ENCODE data around the gene USP32.
"Not testable (repeated sequence)": the region's sequence is repeated elsewhere in the genome, so short reads cannot be mapped to it uniquely, and the experiment has no call there.

Gene USP32

DNA sequence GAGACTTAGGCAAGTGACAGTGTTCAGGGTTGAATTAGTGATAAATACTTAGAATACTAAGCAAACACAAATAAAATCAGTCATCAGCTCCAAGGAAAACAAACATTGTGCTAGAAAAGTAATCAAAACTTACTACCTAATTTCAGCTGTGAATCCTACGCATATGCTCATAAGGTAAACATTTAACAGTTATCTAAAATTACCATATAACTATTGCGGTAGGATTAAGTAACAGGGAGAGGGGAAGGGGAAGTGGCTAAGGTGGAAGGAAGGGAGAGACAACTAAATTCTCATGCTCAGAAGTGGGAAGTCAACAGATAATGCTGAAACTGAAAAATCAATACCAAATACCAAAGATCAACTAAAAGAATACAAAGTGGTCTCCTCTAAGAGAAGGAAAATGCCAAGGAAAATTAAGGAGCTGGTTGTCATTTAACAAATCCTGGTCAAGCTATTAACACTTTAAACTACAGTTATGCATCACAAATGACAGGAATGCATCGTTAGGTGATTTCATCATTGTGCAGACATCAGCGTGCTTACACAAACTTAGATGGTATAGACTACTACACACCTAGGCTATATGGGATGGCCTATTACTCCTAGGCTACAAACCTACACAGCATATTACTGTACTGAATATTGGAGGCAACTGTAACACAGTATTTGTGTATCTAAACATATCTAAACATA is 20.0 kb downstream of the USP32 start:
- DNase-seq, result no peak

DNA sequence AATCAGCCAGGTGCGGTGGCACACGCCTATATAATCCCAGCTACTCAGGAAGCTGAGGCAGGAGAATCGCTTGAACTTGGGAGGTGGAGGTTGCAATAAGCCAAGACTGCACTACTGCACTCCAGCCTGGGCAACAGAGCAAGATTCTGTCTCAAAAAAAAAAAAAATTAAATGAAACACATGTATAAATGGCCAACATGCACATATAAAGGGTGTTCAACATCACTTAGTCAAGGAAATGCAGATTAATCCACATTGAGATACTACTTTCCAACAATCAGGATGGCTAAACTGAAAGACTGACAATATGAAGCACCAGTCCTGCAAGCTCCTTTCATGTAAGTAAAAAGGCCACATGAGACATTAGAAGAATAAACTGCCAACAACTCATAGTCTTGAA is 20.5 kb downstream of the USP32 start:
- DNase-seq, result no peak

DNA sequence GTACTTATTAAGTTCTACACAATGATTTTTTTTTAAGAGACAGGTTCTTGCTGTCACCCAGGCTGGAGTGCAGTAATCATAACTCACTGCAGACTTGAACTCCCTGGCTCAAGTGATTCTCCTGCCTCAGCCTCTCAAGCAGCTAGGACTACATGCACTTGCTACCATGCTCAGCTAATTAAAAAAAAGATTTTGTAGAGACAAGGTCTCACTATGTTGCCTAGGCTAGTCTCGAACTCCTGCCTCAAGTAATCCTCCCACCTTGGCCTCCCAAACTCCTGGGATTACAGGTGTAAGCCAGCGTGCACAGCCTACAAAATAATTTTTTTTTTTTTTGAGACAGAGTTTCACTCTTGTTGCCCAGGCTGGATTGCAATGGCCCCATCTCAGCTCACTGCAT is 22.2 kb downstream of the USP32 start:
- no peak for DNase-seq

DNA sequence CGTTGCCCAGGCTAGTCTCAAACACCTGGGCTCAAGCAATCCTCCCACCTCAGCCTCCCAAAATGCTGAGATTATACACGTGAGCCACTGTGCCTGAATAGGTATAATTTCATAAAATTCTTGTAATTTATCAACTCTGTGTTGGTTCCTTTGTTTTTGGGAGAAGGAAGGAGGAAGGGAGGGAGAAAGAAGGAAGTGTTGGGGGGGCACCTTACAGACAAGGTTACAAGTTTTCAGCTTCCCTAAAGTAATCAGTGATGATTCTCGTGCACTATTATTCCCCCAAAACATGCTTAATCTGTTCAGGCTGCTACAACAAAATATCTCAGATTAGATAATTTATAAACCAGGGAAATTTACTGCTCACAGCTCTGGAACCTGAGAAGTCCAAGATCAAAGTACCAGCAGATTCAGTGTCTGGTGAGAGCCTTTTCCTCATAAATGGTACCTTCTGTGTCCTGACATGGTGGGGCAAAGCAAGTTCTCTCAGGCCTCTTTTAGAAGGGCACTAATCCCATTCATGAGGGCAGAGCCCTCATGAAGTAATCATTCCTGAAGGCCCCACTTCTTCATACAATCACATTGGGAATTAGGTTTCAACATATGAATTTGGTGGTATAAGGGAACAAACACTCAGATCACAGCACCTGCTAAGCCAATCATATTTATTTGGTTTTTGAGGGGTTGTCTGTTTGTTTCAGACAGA is 28.1 kb downstream of the USP32 start:
- DNase-seq, result no peak

DNA sequence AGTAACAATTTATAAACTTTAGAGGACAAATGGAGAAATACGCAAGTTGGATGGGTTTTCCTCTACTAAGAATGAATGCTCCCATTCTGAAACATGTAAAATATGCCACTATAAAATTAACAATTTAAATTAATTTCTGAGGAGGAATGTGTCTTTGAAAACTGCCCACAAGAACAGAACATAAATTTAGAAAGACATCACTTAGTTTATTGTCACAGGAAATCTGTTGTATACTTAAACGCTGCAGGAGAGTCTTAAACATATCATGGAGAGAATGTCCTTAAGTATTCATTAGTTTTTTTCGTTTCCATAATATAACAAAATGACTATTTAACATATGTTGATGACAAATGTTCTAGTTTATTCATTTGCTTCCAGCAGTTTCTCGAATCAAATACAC is 29.6 kb downstream of the USP32 start:
- no peak for DNase-seq

DNA sequence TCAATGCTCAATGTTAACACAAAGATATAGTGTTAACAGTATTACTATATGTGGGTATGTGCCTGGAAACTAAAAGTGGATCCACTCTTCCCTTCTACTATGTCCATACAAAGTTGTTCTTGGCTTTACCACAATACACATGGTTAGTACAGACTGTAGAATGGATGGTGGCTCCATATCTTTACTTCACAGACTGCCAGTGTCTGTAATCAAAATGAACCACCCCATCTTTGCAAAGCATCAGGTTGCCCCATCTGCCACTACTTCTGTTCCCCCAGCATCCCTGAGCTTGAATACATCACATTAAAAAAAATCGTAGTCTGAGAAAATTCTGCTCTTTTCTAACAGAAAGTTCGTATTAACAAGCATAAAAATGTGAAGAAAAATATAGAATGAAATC is 30.0 kb downstream of the USP32 start:
- DNase-seq, result no peak

DNA sequence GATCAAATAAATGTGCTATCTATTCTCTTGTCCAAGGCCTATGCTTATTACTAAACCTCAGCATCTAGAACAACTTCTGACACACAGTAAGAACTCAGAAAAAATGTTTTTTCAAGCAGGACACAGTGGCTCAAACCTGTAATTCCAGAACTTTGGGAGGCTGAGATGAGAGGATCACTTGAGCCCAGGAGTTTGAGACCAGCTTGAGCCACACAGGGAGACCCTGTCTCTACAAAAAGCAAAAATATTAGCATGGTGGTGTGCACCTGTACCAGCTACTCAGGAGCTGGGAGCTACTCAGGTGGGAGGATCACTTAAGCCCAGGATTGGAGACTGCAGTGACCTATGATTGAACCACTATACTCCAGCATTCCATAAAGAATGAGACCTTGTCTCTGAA is 32.5 kb downstream of the USP32 start:
- DNase-seq, result no peak

DNA sequence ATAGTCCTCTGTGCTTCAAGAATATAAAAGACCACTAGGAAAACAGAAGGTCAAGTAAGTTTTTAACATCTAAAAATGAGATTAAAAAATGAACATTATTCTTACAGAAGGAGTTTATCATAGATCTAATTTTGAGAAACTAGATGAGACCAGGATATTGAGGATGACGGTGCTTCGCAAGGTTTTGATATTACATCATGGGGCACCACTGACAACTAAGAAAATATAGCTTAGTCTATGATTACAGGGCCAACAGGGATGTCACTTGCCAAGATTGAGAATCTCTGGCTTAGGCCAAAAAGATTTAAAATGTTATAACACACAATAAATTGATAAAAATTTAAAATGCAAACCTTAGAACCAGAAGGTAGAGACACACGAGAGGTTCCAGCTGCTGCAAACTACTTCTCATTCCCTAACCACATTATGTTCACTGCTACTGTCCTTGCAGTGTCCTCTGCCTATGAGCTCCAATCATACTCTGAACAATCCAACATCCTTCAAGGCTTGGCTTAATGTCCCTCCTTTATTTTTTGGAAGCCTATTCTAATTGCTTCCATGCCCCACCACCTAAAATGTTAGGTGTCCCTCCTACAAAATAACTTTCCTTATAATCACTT is 33.2 kb downstream of the USP32 start:
- DNase-seq, result no peak

DNA sequence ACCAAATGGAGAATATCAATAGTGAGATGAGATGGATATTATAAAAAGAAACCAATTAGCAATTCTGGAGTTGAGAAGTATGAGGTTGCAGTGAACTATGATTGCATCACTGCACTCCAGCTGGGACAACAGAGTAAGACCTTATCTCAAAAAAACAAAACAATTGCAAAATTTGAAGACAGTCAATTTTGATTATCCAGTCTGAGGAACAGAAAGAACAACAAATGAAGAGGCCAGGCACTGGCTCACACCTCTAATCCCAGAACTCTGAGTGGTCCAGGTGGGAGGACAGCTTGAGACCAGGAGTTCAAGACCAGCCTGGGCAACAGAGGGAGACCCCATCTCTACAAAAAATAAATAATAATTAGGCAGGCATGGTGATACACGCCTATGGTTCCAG is 35.0 kb downstream of the USP32 start:
- peak; percentile 5 for DNase-seq

DNA sequence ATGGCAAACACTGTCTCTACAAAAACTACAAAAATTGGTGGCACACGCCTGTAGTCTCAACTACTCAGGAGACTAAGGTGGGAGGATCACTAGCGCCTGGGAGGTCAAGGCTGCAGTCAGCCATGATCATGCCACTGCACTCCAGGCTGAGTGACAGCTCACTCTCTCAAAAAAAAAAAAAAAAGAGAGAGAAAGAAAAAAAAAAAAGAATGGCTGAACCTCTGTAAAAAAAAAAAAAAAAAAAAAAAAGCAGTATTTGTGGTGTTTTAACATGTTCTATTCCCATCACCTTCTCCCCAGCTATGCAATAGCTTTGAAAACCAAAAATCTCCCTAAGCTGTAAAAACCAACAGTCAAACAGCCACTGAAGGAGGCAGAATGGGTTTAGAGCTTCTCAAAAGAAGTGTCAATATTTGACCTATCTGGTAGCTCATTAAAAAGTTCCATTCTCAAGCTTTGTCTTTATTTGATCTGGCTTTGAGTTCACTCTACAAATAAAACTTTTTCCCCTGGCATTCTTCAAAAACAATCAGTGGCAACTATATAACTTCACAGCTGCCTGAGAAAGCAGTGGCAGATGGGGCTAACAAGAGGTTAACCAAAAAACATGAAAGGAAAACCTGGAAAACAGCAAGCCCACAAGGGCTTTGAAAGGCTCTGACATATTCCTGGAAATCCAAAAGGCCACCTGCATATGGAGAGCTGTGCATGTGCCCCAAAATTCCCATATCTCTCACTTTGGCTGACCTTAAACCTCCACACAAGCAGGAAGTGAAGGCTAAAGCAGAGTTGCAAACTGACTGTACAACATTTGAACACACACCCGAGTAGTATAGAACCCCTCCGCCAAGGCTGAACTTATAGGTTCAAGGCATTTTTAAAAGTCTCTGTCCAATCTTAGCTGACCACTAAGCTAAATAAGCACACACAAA is 36.0 kb downstream of the USP32 start:
- no peak for DNase-seq

DNA sequence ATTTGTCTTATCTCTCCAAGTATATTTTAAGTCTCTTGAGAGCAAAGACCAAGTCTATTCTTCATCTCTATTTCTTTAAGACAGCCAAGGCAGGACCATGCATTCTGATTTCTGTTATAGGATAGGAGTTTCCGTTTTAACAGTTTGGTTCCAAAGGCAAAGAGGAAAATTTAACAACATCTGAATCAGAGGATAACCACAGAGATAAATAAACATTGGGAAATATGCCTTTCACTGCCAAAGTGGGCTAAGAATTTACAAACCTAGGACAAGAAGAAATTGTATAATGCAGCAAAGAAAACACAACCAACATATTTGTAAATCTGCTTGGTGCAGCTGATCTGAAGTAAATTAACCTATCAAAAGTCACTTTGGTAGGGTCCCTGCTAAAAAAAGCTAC is 37.7 kb downstream of the USP32 start:
- DNase-seq, result peak; percentile 72

DNA sequence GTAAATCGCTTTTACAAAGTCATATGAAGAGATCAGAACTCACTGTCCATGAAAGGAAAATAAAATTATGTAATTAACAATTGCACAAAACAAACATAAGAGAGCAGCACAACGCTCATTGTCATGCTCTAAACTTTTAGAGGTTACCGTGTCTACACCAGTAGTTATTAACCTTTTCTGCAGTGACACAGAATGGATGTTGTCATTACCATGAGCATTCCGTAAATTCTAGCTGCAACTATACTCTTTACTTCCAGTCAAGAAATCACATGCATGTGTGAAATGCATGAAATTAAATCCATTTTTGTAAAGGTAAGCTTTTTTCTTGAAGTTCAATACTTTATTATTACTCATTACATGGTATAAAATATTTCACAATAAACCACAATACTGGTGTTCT is 38.2 kb downstream of the USP32 start:
- DNase-seq, result no peak

DNA sequence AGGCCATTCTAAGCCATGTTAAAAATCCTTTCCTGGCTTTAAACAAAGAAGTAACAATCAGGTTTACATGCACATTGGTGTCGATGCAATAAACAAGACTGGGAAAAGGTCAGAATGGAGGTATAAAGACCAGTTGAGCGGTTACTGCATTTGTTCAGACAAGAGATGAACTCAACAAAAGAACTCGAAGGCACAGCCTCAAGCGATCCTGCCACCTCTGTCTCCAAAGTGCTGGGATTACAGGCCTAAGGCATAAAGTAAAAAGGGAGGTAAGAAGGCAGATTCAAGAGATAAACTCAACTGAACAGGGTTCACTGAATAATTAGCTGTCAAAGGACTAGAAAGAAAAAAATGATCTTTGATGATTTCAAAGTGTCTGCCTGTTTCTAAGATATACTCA is 39.4 kb downstream of the USP32 start:
- DNase-seq, result no peak

DNA sequence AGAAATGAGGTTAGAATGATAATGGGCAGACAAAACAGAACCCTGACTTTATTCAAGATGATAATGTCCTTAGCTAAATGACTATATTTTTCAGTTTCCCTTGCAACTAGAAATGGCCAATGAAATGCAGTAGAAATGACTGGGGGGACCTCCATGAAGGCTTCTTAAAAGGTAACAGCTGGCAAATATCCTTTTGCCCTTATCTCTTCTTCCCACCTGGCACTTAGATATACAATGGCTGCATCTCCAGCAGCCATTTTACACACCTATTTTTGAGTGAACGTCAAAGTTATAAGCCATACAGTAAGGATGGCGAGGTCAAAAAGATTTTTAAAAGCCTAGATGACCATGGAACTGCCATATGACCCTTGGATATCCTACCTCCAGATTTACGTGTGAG is 39.9 kb downstream of the USP32 start:
- no peak for DNase-seq

DNA sequence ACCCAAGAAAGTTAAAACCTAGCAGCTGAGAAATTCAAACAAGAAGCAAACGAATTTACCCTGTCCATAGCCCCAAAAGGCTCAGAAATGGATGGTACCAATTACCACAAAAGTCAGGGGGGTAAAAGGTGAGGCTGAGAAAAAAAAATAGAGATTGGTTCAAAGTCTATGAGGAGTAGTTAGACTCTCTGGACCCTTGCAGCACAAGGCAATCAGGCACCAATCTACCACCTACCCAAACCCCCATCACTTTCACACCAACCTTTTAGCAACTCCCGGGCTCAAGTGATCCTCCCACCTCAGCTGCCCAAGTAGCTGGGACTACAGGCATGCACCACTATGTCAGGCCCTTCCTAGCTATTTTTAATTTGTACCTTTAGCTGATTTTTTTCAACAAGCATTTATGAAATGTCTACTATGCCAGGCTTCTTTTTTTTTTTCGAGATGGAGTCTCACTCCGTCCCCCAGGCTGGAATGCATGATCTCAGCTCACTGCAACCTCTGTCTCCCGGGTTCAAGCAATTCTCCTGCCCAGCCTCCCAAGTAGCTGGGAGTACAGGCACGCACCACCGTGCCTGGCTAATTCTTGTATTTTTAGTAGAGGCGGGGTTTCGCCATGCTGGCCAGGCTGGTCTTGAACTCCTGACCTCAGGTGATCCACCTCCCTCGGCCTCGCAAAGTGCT is 40.8 kb downstream of the USP32 start:
- DNase-seq, result no peak

DNA sequence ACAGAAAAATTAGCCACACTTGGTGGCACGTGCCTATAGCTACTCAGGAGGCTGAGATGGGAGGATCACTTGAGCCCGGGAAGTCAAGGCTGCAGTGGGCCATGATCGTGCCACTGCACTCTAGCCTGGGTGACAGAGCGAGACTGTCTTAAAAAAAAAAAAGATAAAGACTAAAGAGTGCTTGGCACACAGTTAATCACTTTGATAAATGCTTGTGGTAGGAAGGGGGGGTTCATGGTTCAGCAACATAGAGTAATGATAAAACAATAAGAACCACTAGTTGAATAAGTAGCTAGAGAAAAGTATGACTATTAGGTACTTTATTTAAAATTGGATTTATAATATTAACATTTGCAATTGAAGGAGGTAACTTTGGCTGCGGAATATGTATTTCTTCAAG is 43.3 kb downstream of the USP32 start:
- DNase-seq, result no peak

DNA sequence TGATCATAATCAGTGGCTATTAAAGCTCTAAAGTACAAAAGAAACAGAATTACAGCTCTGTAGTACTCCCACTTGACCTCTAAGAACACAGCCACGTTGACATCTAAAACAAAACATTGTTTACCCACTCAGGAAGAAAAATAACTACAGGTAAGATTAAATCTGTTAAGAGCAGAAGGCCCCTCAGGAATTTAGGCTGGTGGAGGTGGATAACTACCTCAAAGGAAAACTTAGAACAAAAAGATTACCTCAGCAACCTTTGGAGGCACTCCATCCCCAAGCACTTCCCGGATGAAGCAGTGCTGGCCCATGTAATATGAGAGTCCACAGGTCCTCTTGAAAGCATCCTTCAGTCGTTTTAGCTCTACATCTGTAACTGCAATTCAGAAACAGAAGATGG is 46.7 kb downstream of the USP32 start:
- no peak for DNase-seq

DNA sequence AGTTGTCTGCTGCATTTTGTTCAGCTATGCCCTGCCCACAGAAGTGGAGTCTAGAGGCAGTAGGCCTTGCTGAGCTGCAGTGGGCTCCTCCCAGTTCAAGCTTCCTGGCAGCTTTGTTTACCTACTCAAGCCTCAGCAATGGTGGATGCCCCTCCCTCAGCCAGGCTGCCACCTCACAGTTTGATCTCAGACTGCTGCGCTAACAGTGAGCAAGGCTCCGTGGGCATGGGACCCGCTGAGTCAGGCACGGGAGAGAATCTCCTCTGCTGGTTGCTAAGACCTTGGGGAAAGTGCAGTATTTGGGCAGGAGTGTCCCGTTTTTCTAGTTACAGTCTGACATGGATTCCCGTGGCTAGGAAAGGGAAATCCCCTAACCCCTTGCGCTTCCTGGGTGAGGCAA is 49.4 kb downstream of the USP32 start:
- not testable (repeated sequence) for DNase-seq

DNA sequence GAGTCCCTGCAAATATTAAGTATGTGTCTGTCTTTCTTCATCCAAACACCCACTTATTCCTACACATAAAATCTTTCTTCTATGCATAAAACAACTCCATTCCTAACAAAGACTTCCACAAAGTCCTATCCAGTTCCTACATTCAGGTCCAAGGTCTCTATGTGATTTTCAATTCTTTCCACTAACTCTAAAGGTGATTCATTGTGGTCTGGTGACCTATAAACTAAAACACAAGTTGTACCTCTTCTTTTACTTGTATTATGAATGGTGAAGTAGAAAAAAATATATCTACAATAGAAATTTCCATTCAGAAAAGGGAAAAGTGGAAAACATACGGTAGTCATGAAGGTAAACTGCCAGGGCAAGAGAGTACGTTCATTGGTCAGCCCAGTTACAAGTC is 56.6 kb downstream of the USP32 start:
- no peak for DNase-seq

DNA sequence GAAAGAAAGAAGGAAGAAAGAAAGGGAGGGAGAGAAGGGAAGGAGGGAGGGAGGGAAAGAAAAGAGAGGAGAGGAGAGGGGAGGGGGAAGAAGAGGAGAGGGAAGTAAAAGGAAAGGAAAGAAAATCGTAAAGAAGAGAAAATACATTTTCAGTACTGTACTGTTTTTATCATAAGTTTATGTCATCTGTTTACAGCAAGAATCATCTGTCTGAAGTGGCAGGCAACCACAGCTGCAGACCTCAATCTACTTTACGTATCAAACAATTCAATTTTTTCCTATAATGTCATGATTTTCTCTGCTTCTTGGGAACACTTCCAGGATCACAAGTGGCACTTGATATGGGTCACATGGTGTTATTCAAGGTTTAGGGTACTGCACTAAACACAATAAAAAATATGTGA is 58.3 kb downstream of the USP32 start:
- DNase-seq, result no peak

DNA sequence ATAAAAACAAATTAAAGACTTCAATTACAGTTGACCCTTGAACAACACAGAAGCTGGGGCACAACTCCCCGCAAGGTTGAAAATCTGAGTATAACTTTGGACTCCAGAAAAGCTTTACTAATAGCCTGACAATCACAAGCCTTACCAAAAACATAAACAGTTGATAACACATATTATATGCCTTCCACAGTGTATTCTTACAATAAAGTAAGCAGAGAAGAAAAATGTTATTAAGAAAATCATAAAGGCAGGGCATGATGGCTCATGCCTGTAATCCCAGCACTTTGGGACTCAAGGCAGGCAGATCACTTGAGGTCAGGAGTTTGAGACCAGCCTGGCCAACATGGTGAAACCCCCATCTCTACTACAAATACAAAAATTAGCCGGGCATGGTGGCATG is 58.9 kb downstream of the USP32 start:
- DNase-seq, result not testable (repeated sequence)

DNA sequence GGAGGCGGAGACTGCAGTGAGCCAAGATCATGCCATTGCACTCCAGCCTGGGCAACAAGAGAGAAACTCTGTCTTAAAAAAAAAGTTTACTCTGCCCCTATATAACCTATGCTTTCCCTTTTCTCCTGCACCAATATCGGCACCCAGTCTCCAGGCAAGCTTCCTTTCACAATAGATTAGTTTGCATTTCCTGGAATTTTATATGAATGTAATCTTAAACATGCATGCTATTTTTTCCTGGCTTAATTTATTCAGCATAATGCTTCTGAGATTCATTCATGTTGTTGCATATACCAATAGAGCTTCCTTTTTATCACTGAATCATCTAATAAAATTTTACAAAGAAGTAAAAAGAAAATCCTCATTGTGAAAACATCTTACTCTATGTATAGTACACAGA is 59.4 kb downstream of the USP32 start:
- peak; percentile 40 for DNase-seq

DNA sequence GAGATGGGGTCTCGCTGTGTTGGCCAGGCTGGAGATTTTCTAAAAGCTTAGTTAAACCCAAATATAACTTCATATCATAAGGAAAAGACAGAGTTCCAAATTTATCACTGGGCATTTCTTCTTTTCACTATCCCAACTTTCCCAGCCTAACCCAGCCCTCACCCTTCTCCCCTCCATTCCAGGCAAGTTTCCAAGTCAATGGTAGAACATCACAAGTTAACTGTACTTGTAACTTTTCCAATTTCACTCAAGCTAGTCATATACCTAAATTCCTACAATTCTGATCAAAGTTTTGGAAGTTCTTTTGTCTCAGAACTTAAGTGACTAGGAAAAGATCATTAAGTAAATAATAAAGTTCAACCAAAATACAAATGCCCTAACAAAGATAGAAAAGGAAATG is 61.2 kb downstream of the USP32 start:
- DNase-seq, result peak; percentile 36

All from fibroblast of skin of right biceps (primary cell).